DOHH2 (cell line): Measurements from ENCODE around the gene LIN54.
"Not testable (repeated sequence)": the region's sequence is repeated elsewhere in the genome, so short reads cannot be mapped to it uniquely, and the experiment has no call there.

Experiments
- H3F3A ChIP-seq: fragments of 200-600 bp; sonication (generic), shearing (Covaris generic); 2 replicates; pipeline ENCODE4 v1.6.0; 2016; ENCODE audit warnings: antibody characterized with exemption, mild to moderate bottlenecking; ENCODE audit not compliant: control insufficient read depth, insufficient read depth
- H3K27ac ChIP-seq: fragments of 200-600 bp; sonication (generic); 2 replicates; pipeline ENCODE4 v1.5.1; 2014; ENCODE audit warnings: low read depth, mild to moderate bottlenecking, low read length, moderate library complexity
- H3K27me3 ChIP-seq: fragments of 200-600 bp; sonication (generic); 2 replicates; pipeline ENCODE4 v1.6.1; 2014; ENCODE audit warnings: mild to moderate bottlenecking, low read length, mixed read lengths; ENCODE audit not compliant: control insufficient read depth
- H3K36me3 ChIP-seq: fragments of 200-600 bp; sonication (generic); 2 replicates; pipeline ENCODE4 v1.6.1; 2014; ENCODE audit warnings: mild to moderate bottlenecking, low read length, moderate library complexity, mixed read lengths; ENCODE audit not compliant: control insufficient read depth
- H3K4me1 ChIP-seq: fragments of 200-600 bp; sonication (generic); 2 replicates; pipeline ENCODE4 v1.6.1; 2014; ENCODE audit warnings: mild to moderate bottlenecking, low read length, mixed read lengths; ENCODE audit not compliant: control insufficient read depth
- H3K4me2 ChIP-seq: fragments of 200-600 bp; sonication (generic); 2 replicates; pipeline ENCODE4 v1.6.0; 2014; ENCODE audit warnings: mild to moderate bottlenecking, low read length, moderate library complexity
- H3K4me3 ChIP-seq: fragments of 200-600 bp; sonication (generic); 2 replicates; pipeline ENCODE4 v1.5.1; 2014; ENCODE audit warnings: mild to moderate bottlenecking, low read length, mixed read lengths
- H3K79me2 ChIP-seq: fragments of 200-600 bp; sonication (generic); 2 replicates; pipeline ENCODE4 v1.6.1; 2014; ENCODE audit warnings: mild to moderate bottlenecking, low read length, mixed read lengths; ENCODE audit not compliant: control insufficient read depth
- H3K9me2 ChIP-seq: fragments of 200-600 bp; sonication (generic); replicated peaks from 2 replicates; pipeline ENCODE4 v1.6.1; 2014; ENCODE audit warnings: mild to moderate bottlenecking, low read length, mixed read lengths; ENCODE audit not compliant: control insufficient read depth
- H3K9me3 ChIP-seq: fragments of 200-600 bp; sonication (generic); 2 replicates; pipeline ENCODE4 v1.6.1; 2014; ENCODE audit warnings: antibody characterized with exemption, low read length, mixed read lengths; ENCODE audit not compliant: control insufficient read depth, insufficient read depth
- H4K20me1 ChIP-seq: fragments of 200-600 bp; sonication (generic); 2 replicates; pipeline ENCODE4 v1.6.0; 2014; ENCODE audit warnings: low read depth, mild to moderate bottlenecking, antibody characterized with exemption, low read length, moderate library complexity; ENCODE audit not compliant: control insufficient read depth, insufficient read depth
- CTCF ChIP-seq: fragments of 200-600 bp; sonication (generic); IDR thresholded peaks from one replicate; pipeline ENCODE4 v1.5.1; 2014; ENCODE audit warnings: antibody characterized with exemption, mild to moderate bottlenecking, low read depth, low read length; ENCODE audit not compliant: poor library complexity, severe bottlenecking
- EZH2phosphoT487 ChIP-seq: fragments of 200-600 bp; sonication (generic); IDR thresholded peaks from 2 replicates; pipeline ENCODE4 v1.6.1; 2017; ENCODE audit warnings: borderline replicate concordance, mild to moderate bottlenecking, antibody characterized with exemption, low read length, moderate library complexity, mixed read lengths

Gene LIN54

GRCh38 chr4:82919386-82919785 lies 91.2 kb downstream of the LIN54 start:
- no peaks in the 10 kb centered on the region for H3K27me3 ChIP-seq
- no peaks in the 10 kb centered on the region for H3K79me2 ChIP-seq
- no peaks in the 10 kb centered on the region for H3K4me1 ChIP-seq
- no peaks in the 10 kb centered on the region for H4K20me1 ChIP-seq
- no peaks in the 10 kb centered on the region for H3K9me3 ChIP-seq
- no peak overlapping the region for H3K4me2 ChIP-seq
- H3K36me3 ChIP-seq = peaks cover 21% of the 10 kb centered on the region
- no peak overlapping the region for H3K4me3 ChIP-seq
- no peak for TF ChIP-seq CTCF
- no peak overlapping the region for H3K27ac ChIP-seq
- H3F3A ChIP-seq = peaks cover 5% of the 10 kb centered on the region; the same call in 1 of the 2 replicates
- H3K9me2 ChIP-seq = no peaks in the 10 kb centered on the region

- no peak for TF ChIP-seq CTCF
- TF ChIP-seq EZH2phosphoT487 = no peak
- no peaks in the 10 kb centered on the region for H3K9me2 ChIP-seq
- no peak overlapping the region for H3K4me2 ChIP-seq
- H3K4me1 ChIP-seq = no peaks in the 10 kb centered on the region
- H3K27me3 ChIP-seq = no peaks in the 10 kb centered on the region
- H3K9me3 ChIP-seq = no peaks in the 10 kb centered on the region
- H3F3A ChIP-seq = peaks cover 5% of the 10 kb centered on the region; the same call in 1 of the 2 replicates
- no peaks in the 10 kb centered on the region for H3K79me2 ChIP-seq
- peaks cover 15% of the 10 kb centered on the region for H3K36me3 ChIP-seq
- H3K27ac ChIP-seq = no peak overlapping the region
- H4K20me1 ChIP-seq = no peaks in the 10 kb centered on the region
- H3K4me3 ChIP-seq = no peak overlapping the region
These were observed 92.5 kb downstream of the LIN54 start for GRCh38 chr4:82918091-82918490.

DNA sequence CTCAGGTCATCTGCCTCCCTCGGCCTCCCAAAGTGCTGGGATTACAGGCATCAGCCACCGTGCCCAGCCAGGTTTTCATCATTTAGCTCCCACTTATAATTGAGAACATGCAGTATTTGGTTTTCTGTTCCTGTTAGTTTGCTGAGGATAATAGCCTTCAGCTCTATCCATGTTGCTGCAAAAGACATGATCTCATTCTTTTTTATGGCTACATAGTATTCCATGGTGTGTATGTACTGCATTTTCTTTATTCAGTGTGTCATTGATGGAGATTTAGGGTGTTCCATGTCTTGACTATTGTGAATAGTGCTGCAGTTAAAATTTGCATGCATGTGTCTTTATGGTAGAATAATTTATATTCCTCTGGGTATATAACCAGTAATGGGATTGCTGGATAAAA lies 96.7 kb downstream of the LIN54 start:
- H3K79me2 ChIP-seq, H3K9me2 ChIP-seq, H3K4me2 ChIP-seq, H3F3A ChIP-seq, H3K4me1 ChIP-seq, H3K27ac ChIP-seq, H3K9me3 ChIP-seq, H4K20me1 ChIP-seq, H3K27me3 ChIP-seq, H3K4me3 ChIP-seq: not testable (repeated sequence)
- H3K36me3 ChIP-seq = peaks cover 19% of the 10 kb centered on the region

DNA sequence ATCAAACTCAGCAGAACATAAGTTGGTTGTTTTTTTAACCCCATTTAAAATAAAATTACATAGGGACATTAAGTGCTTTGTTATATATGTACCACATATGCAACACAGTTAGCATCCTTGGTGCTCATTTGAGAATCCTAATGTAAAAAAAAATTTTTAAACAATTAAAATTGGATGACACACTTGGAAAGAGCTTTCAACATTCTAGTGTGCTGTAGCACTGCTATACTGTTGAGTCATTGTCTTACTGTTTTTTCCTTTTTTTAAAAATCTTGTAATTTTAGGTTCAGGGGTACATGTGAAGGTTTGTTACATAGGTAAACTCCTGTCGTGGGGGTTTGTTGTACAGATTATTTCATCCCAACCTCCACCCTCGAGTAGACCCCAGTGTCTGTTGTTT lies 97.3 kb downstream of the LIN54 start:
- H3F3A ChIP-seq = no peaks in the 10 kb centered on the region
- no peak overlapping the region for H3K27ac ChIP-seq
- no peak for TF ChIP-seq CTCF
- TF ChIP-seq EZH2phosphoT487 = no peak
- peaks cover 18% of the 10 kb centered on the region for H3K36me3 ChIP-seq
- H4K20me1 ChIP-seq = no peaks in the 10 kb centered on the region
- no peak overlapping the region for H3K4me2 ChIP-seq
- no peaks in the 10 kb centered on the region for H3K4me1 ChIP-seq
- no peaks in the 10 kb centered on the region for H3K9me2 ChIP-seq
- H3K27me3 ChIP-seq = no peaks in the 10 kb centered on the region
- H3K9me3 ChIP-seq = no peaks in the 10 kb centered on the region
- no peaks in the 10 kb centered on the region for H3K79me2 ChIP-seq
- H3K4me3 ChIP-seq = no peak overlapping the region
